ENCODE measurements around the gene CPN2.

Gene CPN2

GRCh38 chr3:194328053-194328657, 23.0 kb downstream of the CPN2 start:
- DNase-seq (ENCODE audit: low read depth) = peak; percentile 80

DNA sequence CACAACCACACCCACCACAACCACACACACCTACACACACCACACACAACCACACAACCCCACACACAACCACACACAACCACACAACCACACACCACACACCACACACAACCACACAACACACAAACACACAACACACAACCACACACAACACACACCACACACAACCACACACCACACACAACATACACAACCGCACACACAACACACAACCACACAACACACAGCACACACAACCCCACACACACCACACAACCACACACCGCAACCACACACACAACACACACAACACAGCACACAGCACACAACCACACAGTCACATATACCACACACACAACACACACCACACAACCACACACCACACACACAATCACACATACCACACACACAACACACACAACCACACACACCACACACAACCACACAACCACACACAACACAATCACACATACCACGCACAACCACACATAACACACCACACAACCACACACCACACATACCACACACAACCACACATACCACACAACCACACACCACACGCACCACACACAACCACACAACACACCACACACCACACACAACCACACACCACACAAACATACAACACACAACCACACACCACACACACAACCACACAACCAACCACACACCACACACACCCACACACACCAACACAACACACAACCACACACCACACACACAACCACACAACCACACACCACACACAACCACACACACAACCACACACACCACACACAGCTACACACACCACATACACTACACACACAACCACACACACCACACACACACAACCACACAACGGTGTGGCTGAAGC, 23.7 kb downstream of the CPN2 start:
- peak; percentile 66 for DNase-seq (ENCODE audit: low read depth)

- peak; percentile 69 for DNase-seq (ENCODE audit: low read depth)
These were observed 24.2 kb downstream of the CPN2 start for GRCh38 chr3:194326968-194327217.

- peak; percentile 66 for DNase-seq (ENCODE audit: low read depth)
These were observed 24.7 kb downstream of the CPN2 start for GRCh38 chr3:194326192-194326967.

- no peak for DNase-seq (ENCODE audit: low read depth)
These were observed 25.5 kb downstream of the CPN2 start for GRCh38 chr3:194325424-194326153.

DNA sequence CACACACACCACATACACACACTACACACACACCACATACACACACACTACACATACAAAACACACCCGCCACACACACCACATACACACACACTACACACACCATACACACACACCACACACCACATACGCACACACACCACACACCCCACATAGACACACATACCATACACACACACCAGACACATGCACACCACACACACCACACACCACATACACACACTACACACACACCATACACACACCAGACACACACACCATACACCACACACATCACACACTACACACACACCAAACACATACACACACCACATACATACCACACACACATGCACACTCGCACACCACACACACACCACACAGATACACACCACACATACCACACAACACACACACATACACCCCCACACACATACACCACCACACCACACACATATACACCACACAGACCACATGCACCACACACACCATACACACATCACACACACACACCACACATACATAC, 26.3 kb downstream of the CPN2 start:
- no peak for DNase-seq (ENCODE audit: low read depth)

DNA sequence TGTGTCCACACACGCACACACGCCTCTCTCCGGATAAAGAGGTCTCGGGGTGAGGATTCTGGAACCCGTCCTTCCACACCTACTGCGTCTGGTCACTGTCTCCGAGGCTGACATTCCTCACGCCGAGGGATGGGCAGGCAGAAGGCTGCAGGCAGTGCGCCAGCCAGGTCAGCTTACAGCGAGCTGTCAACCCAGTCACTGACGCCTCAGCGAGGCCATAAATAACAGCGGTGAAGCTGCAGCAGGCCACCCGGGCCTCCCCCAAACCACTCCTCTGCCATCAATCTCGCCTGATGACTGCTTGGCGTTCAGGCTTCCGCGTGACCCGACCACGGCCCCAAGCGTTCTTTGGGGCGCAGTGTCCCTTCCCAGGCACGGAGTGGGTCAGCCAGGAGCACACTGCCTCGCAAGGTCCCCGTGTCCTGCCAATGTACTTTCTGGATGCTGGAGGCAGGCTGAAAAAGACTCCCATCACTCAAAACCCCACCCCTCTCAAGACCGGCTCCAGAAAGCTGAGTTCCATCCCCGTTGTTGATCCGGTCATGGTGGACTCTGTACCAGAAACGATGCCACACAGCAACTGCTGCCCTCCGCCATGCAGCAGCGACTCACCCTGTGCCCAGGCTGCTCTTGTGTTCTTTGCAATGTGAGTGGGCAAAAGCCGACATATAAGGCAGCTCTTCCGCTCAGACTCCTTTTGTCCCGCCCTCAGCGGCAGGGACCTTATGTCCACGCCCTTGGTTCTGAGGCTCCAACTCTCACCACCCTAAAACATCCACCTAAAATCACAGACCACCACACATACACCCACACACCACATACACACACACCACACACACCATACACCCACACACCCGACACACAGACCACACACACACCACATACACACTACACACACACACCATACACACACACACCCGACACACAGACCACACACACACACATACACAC, 27.1 kb downstream of the CPN2 start:
- DNase-seq (ENCODE audit: low read depth) = peak; percentile 75

GRCh38 chr3:194322678-194323211, 28.4 kb downstream of the CPN2 start:
- peak; percentile 56 for DNase-seq (ENCODE audit: low read depth)

DNA sequence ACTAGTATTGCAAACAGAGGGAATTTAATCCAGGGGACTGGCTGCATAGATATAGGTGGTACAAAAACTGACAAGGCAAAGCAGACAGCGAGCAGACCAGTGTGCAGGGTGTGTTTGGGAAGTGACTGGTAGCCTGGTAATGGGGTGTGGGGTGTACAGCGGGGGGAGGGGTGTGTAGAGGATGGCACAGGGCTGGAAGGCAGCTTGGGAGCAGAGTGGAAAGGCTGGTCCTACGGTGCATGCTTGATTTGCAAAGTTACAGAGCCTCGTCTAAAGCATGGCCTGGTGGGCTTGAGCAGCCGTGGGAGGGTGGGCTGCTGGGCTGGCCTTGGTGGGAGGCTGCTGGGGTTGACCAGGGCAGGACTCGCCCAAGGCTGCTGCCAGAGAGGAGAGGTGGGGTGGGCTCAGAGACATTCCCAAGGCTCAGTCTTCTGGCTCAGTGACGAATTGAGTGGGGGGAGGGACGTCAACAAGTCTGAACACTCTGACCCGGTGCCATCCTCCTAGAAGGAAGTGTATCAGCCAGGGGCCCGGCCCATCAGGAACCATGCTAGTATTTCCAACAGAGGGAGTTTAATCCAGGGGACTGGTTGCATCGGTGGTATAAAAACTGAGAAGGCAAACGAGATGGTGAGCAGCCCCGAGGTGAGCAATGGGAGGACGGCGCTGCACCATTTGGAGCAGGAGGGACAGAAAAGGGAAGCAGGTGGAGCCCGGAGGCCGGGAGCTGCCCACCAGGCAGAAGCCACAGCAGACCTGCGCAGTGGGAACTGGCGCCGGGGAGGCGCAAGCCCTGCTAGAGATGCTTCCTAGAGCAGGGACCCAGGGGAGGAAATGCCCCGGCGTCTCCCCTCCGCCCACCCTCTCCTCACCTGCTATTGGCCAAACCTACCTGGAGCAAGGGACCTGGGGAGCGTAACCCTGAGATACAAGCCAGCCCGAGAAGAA, 29.2 kb downstream of the CPN2 start:
- no peak for DNase-seq (ENCODE audit: low read depth)

- DNase-seq (ENCODE audit: low read depth) = no peak
These were observed 30.3 kb downstream of the CPN2 start for GRCh38 chr3:194320744-194321243.

GRCh38 chr3:194320100-194320499, 31.0 kb downstream of the CPN2 start:
- DNase-seq (ENCODE audit: low read depth) = peak; percentile 24

DNA sequence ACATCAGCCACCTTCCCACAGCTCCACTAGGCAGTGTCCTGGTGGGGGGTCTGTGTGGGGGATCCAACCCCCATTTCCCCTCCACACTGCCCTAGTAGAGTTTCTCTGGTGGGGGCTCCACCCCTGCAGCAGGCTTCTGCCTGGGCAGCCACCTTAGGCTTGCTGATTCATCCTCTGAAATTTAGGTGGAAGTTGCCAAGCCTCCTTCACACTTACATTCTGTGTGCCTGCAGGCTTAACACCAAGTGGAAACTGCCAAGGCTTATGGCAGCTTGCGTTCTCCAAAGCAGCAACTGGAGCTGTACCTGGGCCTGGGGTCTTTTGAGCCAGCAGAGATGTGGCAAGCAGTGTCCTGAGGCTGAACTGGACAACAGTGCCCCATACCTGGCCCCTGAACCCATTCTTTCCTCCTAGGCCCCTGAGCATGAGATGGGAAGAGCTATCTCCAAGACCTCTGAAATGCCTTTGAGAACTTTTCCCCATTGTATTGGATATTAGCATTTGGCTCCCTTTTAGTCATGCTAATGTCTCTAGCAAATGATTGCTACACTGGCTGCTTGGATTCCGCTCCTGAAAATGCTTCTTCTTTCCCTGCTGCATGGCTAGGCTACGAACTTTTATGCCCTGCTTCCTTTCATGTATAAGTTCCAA, 32.5 kb downstream of the CPN2 start:
- no peak for DNase-seq (ENCODE audit: low read depth)

- no peak for DNase-seq (ENCODE audit: low read depth)
These were observed 34.2 kb downstream of the CPN2 start for GRCh38 chr3:194316918-194317317.

DNA sequence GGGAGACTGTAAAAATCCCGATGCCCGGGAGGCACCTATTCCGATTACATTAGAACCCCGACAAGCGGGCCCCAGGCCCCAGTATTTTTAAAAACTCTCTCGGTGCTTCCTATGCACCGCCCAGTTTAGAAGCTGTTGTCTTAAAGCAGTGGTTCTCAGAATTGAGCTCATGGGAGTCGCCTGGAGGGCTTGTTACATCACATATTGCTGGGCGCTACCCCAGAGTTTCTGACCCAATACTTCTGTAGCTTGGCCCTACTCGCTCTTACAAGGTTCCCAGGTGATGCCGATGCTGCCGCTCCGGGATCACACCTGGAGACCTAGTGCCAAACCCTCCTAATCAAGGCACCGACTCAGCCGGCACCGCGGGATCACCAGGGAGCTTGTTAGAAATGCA, 35.2 kb downstream of the CPN2 start:
- peak; percentile 21 for DNase-seq (ENCODE audit: low read depth)

GRCh38 chr3:194315088-194315964, 35.8 kb downstream of the CPN2 start:
- DNase-seq (ENCODE audit: low read depth) = peak; percentile 93

DNA sequence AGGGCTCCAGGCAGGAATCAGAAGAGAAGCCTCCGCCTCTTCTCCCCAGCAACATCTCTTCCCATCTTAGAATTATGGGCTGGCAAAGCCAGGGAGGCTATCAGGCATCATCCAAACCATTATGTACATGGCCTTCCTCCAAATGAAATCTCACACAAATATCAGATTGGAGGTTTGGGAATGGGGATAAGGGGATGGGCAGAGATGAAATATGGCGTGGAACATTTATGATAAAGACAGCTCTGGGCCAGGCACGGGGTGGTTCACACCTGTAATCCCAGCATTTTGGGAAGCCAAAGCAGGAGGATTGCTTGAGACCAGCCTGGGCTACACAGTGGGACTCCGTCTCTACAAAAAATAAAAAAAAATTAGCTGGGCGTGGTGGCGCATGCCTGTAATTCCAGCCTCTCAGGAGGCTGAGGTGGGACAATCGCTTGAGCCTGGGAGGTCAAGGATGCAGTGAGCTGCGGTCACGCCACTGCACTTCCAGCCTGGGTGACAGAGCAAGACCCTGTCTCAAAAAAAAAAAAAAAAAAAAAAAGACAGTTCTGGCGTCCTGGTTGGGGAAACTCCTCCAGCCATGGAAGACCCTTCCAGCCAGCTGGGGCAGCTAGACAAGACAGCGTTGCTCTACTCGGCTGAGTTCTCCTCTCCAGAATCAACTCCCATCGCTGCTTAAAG, 36.6 kb downstream of the CPN2 start:
- no peak for DNase-seq (ENCODE audit: low read depth)

Measured in amniotic epithelial cell (primary cell).